T-helper 17 cell (primary cell): Measurements from ENCODE around the gene COBL. TPM values are rescaled to one million over a fixed set of nuclear protein-coding genes. Genes with fewer than 3 reads are reported as not detected.

Source experiments
- ATAC-seq: fragments of 150-1000 bp; cut with Tn5 transposase; 2 replicates; pipeline ENCODE4 v1.10.0; 2021; ENCODE audit warnings: mild to moderate bottlenecking, moderate library complexity
- DNase-seq, 3 donors: peaks; one replicate each; pipeline versions ENCODE4 v3.0.0 to v3.0.0-alpha.2; 2020 to 2021
- H3K9me3 ChIP-seq: one replicate; pipeline ENCODE4 v1.7.0; 2013; ENCODE audit warnings: low read length, mild to moderate bottlenecking; ENCODE audit not compliant: control insufficient read depth, poor library complexity, severe bottlenecking
- H3K27ac Mint-ChIP-seq: one replicate; pipeline ENCODE4 v1.8.0; 2022; ENCODE audit warnings: mild to moderate bottlenecking, moderate library complexity, mixed read lengths
- H3K27me3 Mint-ChIP-seq: one replicate; pipeline ENCODE4 v1.8.0; 2022; ENCODE audit warnings: mixed read lengths
- H3K36me3 Mint-ChIP-seq: one replicate; pipeline ENCODE4 v1.8.0; 2022; ENCODE audit warnings: low read depth, mixed read lengths
- H3K4me1 Mint-ChIP-seq: one replicate; pipeline ENCODE4 v1.8.0; 2022; ENCODE audit warnings: mild to moderate bottlenecking, mixed read lengths
- H3K4me3 Mint-ChIP-seq: one replicate; pipeline ENCODE4 v1.8.0; 2022; ENCODE audit warnings: mild to moderate bottlenecking, moderate library complexity, mixed read lengths
- total RNA-seq, 4 donors: library from RNA in 2 of 4; stranded (reverse) in 2 of 4; gene quantifications; one replicate each; pipeline ENCODE4 v1.2.3 and lab custom pipeline; 2022 to 2026

The COBL gene
- total RNA-seq, 2 donors from 2014 or later = not detected

- Mint-ChIP-seq H3K27me3 (peaks cover 22% of the 10 kb centered on the region), H3K4me3 (no peak overlapping the region), H3K36me3 (no peaks in the 10 kb centered on the region), H3K4me1 (no peaks in the 10 kb centered on the region), H3K27ac (no peak overlapping the region)
- no peak for ATAC-seq
- DNase-seq = no peak
- no peaks in the 10 kb centered on the region for H3K9me3 ChIP-seq
These were observed 8.9 kb downstream of the COBL start for GRCh38 chr7:51307651-51308210.

- DNase-seq = no peak
- Mint-ChIP-seq H3K4me3 (no peak overlapping the region), H3K4me1 (no peaks in the 10 kb centered on the region), H3K27me3 (peaks cover 23% of the 10 kb centered on the region), H3K27ac (no peak overlapping the region), H3K36me3 (no peaks in the 10 kb centered on the region)
- H3K9me3 ChIP-seq = no peaks in the 10 kb centered on the region
- no peak for ATAC-seq
These were observed 9.8 kb downstream of the COBL start for GRCh38 chr7:51306761-51307160.

- no peaks in the 10 kb centered on the region for H3K36me3 Mint-ChIP-seq
- H3K4me3 Mint-ChIP-seq = no peak overlapping the region
- peaks cover 22% of the 10 kb centered on the region for H3K27me3 Mint-ChIP-seq
- no peak for DNase-seq
- no peaks in the 10 kb centered on the region for H3K9me3 ChIP-seq
- no peaks in the 10 kb centered on the region for H3K4me1 Mint-ChIP-seq
- H3K27ac Mint-ChIP-seq = no peak overlapping the region
- ATAC-seq = no peak
These were observed 11.9 kb downstream of the COBL start for GRCh38 chr7:51304729-51305128.

- H3K27ac Mint-ChIP-seq = no peak overlapping the region
- DNase-seq (no peak), ATAC-seq (no peak)
- H3K4me3 Mint-ChIP-seq = no peak overlapping the region
- no peaks in the 10 kb centered on the region for H3K9me3 ChIP-seq
- no peaks in the 10 kb centered on the region for H3K36me3 Mint-ChIP-seq
- peaks cover 10% of the 10 kb centered on the region for H3K27me3 Mint-ChIP-seq
- no peaks in the 10 kb centered on the region for H3K4me1 Mint-ChIP-seq
These were observed 13.5 kb downstream of the COBL start for GRCh38 chr7:51303142-51303525.

- DNase-seq = no peak
- no peaks in the 10 kb centered on the region for H3K9me3 ChIP-seq
- Mint-ChIP-seq H3K36me3 (no peaks in the 10 kb centered on the region), H3K4me3 (no peak overlapping the region), H3K4me1 (no peaks in the 10 kb centered on the region), H3K27ac (no peak overlapping the region), H3K27me3 (peaks cover 7% of the 10 kb centered on the region)
- ATAC-seq = no peak
These were observed 14.8 kb downstream of the COBL start for GRCh38 chr7:51301806-51302205.

- no peak overlapping the region for H3K27ac Mint-ChIP-seq
- peaks cover 7% of the 10 kb centered on the region for H3K27me3 Mint-ChIP-seq
- H3K9me3 ChIP-seq = no peaks in the 10 kb centered on the region
- no peak overlapping the region for H3K4me3 Mint-ChIP-seq
- no peak for DNase-seq
- ATAC-seq = no peak
- H3K36me3 Mint-ChIP-seq = no peaks in the 10 kb centered on the region
- no peaks in the 10 kb centered on the region for H3K4me1 Mint-ChIP-seq
These were observed 15.6 kb downstream of the COBL start for GRCh38 chr7:51300762-51301674.

GRCh38 chr7:51299391-51300133 lies 17.0 kb downstream of the COBL start:
- no peak overlapping the region for H3K27ac Mint-ChIP-seq
- DNase-seq (no peak), ATAC-seq (no peak)
- no peak overlapping the region for H3K4me3 Mint-ChIP-seq
- no peaks in the 10 kb centered on the region for H3K36me3 Mint-ChIP-seq
- H3K27me3 Mint-ChIP-seq = peaks cover 7% of the 10 kb centered on the region
- no peaks in the 10 kb centered on the region for H3K4me1 Mint-ChIP-seq
- H3K9me3 ChIP-seq = no peaks in the 10 kb centered on the region

- peaks cover 7% of the 10 kb centered on the region for H3K27me3 Mint-ChIP-seq
- ATAC-seq (no peak), DNase-seq (no peak)
- H3K36me3 Mint-ChIP-seq = no peaks in the 10 kb centered on the region
- H3K4me3 Mint-ChIP-seq = no peak overlapping the region
- no peaks in the 10 kb centered on the region for H3K9me3 ChIP-seq
- H3K4me1 Mint-ChIP-seq = no peaks in the 10 kb centered on the region
- H3K27ac Mint-ChIP-seq = no peak overlapping the region
These were observed 17.7 kb downstream of the COBL start for GRCh38 chr7:51298912-51299311.

GRCh38 chr7:51297986-51298385 lies 18.6 kb downstream of the COBL start:
- no peak for DNase-seq
- no peaks in the 10 kb centered on the region for H3K9me3 ChIP-seq
- Mint-ChIP-seq H3K4me3 (no peak overlapping the region), H3K27ac (no peak overlapping the region), H3K4me1 (no peaks in the 10 kb centered on the region), H3K27me3 (peaks cover 7% of the 10 kb centered on the region), H3K36me3 (no peaks in the 10 kb centered on the region)
- no peak for ATAC-seq

- H3K4me1 Mint-ChIP-seq = no peaks in the 10 kb centered on the region
- no peak overlapping the region for H3K4me3 Mint-ChIP-seq
- ATAC-seq = no peak
- no peaks in the 10 kb centered on the region for H3K36me3 Mint-ChIP-seq
- H3K9me3 ChIP-seq = no peaks in the 10 kb centered on the region
- peaks cover 9% of the 10 kb centered on the region for H3K27me3 Mint-ChIP-seq
- DNase-seq = no peak
- no peak overlapping the region for H3K27ac Mint-ChIP-seq
These were observed 21.0 kb downstream of the COBL start for GRCh38 chr7:51295440-51296245.

- H3K27ac Mint-ChIP-seq = no peak overlapping the region
- no peaks in the 10 kb centered on the region for H3K36me3 Mint-ChIP-seq
- no peaks in the 10 kb centered on the region for H3K9me3 ChIP-seq
- no peaks in the 10 kb centered on the region for H3K4me1 Mint-ChIP-seq
- H3K4me3 Mint-ChIP-seq = no peak overlapping the region
- DNase-seq (no peak), ATAC-seq (no peak)
- peaks cover 25% of the 10 kb centered on the region for H3K27me3 Mint-ChIP-seq
These were observed 24.0 kb downstream of the COBL start for GRCh38 chr7:51292596-51292995.

- no peaks in the 10 kb centered on the region for H3K9me3 ChIP-seq
- ATAC-seq (no peak), DNase-seq (no peak)
- no peak overlapping the region for H3K4me3 Mint-ChIP-seq
- H3K27ac Mint-ChIP-seq = no peak overlapping the region
- H3K36me3 Mint-ChIP-seq = no peaks in the 10 kb centered on the region
- no peaks in the 10 kb centered on the region for H3K4me1 Mint-ChIP-seq
- H3K27me3 Mint-ChIP-seq = peaks cover 25% of the 10 kb centered on the region
These were observed 25.7 kb downstream of the COBL start for GRCh38 chr7:51290702-51291540.
